ENCODE results near the gene RAD18.

Gene RAD18

DNA sequence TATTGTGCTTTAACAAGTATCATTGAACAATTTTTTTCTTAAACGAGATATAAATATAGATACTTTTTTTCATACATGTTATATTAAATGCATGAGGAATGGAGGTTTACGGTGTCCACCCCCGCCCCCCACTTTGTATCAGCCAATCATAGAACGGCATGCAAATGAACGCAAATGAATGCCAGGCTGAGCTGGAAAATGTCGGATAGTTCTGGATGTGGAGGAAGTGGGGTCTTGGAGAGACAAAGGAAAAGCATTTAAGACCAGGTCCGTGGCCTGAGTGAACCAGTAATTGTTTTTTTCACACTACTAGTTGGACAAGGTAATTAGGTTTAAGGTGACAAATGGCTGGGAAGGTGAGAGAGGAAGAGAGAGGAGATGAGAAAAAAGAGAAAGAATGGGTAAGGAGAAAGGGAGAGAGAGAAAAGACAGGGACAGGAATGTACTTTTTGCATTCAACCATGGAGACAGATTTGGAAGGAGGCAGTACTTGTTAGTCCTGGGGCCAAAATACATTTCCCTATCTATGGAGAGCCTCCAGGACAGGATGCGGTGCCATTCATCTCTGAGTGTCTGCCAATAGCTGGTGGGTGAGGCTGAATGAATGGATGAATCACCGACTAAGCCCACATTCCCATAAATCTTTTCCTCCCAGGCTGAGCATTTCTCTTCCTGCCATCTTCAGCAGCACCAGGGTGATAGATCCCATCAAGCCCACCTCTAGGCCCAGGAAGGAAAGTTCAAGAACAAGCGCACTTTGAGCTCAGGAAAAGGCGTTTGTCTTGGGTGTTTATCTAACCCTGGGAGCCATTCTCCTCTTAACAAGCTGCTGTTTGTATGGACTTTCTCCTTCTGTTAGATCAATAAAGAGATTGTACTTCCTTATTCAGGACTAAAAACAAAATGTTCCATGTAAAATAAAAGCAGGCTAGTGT, 1.4 kb upstream of the RAD18 start:
- DNase-seq (ENCODE audit: low spot score) = no peak

GRCh38 chr3:8962226-8962861, 928 bp downstream of the RAD18 start:
- DNase-seq (ENCODE audit: low spot score) = no peak

DNA sequence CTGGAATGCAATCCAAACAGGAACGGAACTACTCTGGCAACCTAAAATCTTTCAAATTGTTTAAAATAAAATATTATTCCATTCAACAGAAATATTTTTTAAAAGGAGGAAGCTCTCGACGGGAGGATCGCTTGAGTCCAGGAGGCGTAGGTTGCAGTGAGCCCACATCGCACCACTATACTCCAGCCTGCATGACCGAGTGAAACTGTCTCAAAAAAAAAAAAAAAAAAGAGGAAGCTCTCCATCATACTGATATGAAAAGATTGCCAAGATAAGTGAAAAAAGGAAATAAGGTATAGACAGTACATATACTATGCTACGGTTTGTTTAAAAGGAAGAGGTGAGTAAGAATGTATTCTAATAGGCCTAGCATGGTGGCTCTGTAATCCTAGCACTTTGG, 3.6 kb downstream of the RAD18 start:
- DNase-seq (ENCODE audit: low spot score) = no peak

- DNase-seq (ENCODE audit: low spot score) = no peak
Observed at GRCh38 chr3:8954938-8955763, 8.1 kb downstream of the RAD18 start.

DNA sequence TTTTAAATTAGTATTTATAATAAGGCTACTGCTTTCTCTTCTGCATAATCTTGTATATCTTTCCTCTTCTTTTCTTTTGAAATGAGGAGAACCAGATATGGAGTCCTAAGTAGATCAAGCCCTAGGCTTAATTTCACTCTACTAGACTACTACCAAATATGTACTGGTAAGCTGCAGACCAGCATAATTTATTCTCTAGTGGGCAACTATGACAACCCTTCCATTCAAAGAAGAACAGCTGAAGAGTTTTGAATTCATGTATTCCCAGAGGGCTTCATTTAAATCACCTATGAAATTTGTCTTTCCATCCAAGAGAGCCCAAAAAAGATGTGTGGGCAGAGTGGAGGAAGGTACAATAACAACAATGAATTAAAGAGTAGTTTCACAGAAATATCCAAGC, 10.0 kb downstream of the RAD18 start:
- DNase-seq (ENCODE audit: low spot score) = no peak

- no peak for DNase-seq (ENCODE audit: low spot score)
Observed at GRCh38 chr3:8952130-8952529, 11.1 kb downstream of the RAD18 start.

- DNase-seq (ENCODE audit: low spot score) = no peak
Observed at GRCh38 chr3:8945890-8946600, 17.2 kb downstream of the RAD18 start.

DNA sequence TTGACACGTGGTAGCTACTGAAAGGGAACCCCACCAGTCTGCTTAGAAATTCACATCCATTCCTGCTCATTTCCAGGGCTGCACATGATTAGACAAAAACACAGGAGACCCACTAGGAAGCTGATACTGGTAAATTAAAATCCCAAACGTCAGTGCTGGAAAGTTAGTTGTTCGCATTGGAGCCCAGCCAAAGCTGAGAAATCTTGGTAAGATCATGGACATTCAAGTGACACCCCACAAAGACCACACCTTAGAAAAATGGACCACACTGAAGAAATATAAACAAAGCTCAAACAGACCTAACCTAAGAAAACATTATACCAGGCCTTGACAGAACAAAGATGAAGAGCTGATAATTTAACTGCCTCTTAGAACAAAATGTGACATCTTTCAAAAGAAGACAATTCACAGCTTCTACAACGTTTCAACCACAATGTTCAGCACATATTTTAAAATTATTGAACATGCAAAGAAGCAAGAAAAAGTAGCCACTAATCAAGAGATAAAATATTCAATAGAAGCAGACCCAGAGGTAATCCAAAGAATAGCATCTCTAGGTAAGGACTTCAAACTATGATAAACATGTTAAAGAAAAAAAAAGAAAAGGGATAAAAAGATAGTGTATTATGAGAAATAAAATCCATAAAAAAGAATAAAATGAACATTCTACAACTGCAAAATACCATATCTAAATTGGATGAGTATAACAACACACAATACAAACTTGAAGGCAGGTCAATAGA, 20.4 kb downstream of the RAD18 start:
- DNase-seq (ENCODE audit: low spot score) = no peak

GRCh38 chr3:8942115-8942514, 21.2 kb downstream of the RAD18 start:
- DNase-seq (ENCODE audit: low spot score) = no peak

DNA sequence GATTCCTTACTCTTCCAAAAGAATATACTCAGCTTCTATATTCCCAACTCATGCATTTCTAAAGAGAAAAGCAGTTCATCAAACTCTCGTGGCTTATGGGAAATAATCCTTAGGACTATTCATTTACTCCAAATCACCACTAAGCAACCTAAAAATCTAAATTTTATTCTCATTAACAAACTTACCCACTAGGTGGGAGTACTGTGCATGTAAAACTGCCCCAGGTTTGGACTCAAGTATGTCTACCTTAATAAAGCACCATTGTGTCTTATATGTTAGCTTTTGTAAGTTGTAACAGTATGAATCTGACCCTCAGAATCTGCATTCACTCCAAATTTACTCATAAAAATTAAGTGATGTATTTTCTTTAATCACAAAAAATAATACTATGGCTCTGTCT, 25.3 kb downstream of the RAD18 start:
- no peak for DNase-seq (ENCODE audit: low spot score)

DNA sequence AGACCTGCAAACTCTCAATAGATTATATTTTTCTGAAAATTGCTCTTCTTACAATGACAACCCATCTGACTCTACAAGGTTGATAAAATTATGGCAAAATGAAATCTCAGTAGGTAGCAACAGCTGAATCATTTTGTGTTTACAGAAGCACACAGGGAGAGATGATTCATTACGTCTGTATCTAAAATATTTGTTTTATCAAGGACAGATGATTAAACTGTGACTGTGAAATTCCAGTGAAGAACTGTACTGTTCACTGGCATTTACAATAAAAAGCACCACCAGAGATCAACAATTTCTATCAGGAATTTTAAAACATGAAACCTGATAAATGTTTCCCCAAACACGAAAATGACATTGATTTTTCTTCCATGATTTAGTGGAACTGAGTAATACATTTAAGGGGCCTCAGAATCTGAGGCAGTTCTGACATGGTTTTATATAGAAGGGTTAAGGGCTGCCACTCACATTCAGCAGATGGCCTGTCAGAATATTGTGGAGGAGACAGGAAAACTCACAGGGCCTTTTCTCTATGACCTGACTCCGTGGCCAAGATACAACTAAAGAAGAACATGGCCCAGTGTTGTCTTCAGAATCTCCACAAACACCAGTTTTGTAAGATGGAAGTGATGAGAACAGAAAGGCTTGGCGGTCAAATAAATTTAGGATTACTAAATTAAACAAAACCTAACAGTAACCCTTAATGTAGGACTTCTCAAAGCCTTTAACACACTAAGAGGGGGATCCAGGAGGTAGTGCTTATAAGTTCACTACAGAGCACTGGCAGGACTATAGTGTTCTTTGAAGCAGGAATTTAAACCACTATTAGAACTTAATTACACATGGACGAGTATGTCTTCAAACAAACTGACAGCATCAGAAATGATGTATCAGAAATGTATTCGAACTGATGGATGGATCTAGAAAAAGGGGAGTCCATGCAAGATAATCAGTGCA, 25.9 kb downstream of the RAD18 start:
- no peak for DNase-seq (ENCODE audit: low spot score)

DNA sequence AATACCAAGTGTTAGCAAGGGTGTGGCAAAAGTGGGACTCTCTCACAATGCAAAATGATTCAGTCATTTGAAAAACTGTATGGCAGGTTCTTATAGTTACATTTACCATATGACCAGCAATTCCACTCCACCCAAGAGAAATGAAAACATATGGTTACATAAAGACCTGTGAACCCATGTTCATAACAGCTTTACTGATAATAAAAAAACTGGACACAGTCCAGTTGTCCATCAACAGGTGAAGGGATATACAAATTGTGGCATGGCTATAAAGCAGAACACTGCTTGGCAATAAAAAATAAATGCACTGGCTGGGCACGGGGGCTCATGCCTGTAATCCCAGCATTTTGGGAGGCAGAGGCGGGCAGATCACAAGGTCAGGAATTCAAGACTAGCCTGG, 30.8 kb downstream of the RAD18 start:
- no peak for DNase-seq (ENCODE audit: low spot score)

DNA sequence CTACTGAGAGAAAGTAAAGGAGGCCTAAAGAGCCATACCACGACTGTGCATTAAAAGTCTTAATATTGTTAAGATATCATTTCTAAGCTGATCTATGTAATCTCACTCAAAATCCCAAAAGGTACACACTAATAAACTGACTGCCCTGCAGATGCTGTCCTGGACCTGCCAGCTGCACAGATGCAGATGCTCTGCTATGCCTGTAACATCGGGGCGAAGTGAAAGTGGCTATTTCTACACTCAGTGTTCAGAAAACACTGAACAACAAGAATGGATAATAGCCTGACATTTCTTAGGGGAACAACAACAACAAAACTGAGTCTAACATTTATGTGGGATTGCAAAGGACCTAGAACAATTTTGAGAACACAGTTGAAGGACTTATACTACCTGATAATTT, 31.9 kb downstream of the RAD18 start:
- no peak for DNase-seq (ENCODE audit: low spot score)

DNA sequence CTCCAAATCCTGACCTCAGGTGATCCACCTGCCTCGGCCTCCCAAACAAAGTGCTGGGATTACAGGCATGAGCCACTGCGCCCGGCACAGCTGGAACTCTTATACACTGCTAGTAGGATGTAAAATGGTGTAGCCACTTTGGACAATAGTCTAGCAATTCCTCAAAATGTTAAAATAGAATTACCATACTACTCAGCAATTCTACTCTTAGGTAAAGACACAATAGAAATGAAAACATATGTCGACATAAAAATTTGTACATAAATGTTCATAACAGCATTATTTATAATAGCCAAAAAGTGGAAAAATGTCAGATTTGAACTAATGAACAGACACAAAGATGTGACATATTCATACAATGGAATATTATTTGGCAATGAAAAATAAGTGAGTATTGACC, 33.4 kb downstream of the RAD18 start:
- no peak for DNase-seq (ENCODE audit: low spot score)

- no peak for DNase-seq (ENCODE audit: low spot score)
Observed at GRCh38 chr3:8914491-8914890, 48.8 kb downstream of the RAD18 start.

GRCh38 chr3:8911781-8912180, 51.5 kb downstream of the RAD18 start:
- no peak for DNase-seq (ENCODE audit: low spot score)

GRCh38 chr3:8909160-8909559, 54.1 kb downstream of the RAD18 start:
- no peak for DNase-seq (ENCODE audit: low spot score)

DNA sequence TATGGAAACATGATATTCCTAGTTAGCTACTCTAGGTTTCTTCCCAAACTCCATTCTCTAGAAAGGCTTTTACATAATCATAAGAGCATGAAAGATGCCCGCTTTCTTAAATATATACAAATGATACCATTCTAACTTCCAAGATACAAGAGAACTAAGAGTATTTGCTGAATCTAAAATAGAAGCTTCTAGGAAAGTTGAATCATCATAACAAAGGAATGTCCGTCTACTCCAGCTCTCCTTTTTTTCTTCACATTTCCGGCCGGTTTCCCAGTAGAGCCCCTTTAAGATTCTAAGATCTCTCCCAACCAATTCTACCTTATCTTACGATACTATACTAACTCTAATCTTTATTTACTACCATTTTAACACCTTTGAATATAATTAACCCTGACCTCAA, 60.1 kb downstream of the RAD18 start:
- no peak for DNase-seq (ENCODE audit: low spot score)

- no peak for DNase-seq (ENCODE audit: low spot score)
Observed at GRCh38 chr3:8900869-8901268, 62.4 kb downstream of the RAD18 start.

GRCh38 chr3:8899876-8900460, 63.3 kb downstream of the RAD18 start:
- DNase-seq (ENCODE audit: low spot score) = no peak

Data from hematopoietic multipotent progenitor cell treated with erythropoietin and hydrocortisone succinate and interleukin-3 and kit ligand, for 17 days (in vitro differentiated cells).